ENCODE results near the gene ENPP3.

ENPP3 gene

GRCh38 chr6:131635384-131636340 lies 1.4 kb upstream of the ENPP3 start:
- no peak for TF ChIP-seq FOXK2 (IDR thresholded peaks at IDR 0.05)
- no peak for TF ChIP-seq NFRKB (IDR thresholded peaks at IDR 0.05)
- no peak for TF ChIP-seq BHLHE40 (IDR thresholded peaks at IDR 0.05; ENCODE audit: borderline replicate concordance)
- no peak for TF ChIP-seq ARNT (IDR thresholded peaks at IDR 0.05)
- no peak for TF ChIP-seq HDGF (IDR thresholded peaks at IDR 0.05; ENCODE audit: borderline replicate concordance)
- TF ChIP-seq ELF4 (IDR thresholded peaks at IDR 0.05) = no peak
- no peak for TF ChIP-seq FOXM1 (IDR thresholded peaks at IDR 0.05; ENCODE audit: borderline replicate concordance)
- TF ChIP-seq TARDBP (IDR thresholded peaks at IDR 0.05) = no peak
- no peak for TF ChIP-seq FOXA1 (IDR thresholded peaks at IDR 0.05)
- no peak for TF ChIP-seq LEF1 (IDR thresholded peaks at IDR 0.05; ENCODE audit: borderline replicate concordance)
- no peak for TF ChIP-seq L3MBTL2 (conservative IDR thresholded peaks at IDR 0.05)
- POLR2A ChIA-PET = interaction anchor here (1.5 kb wide), 1 partner anchor 8 kb away, joined by 5 read pairs; the partner anchor contains the start of gene MED23
- CTCF ChIA-PET = interaction anchor here (5.1 kb wide), 1 partner anchor 7 kb away, joined by 30 read pairs; the partner anchor contains the start of gene MED23
- DNase-seq (ENCODE audit: extremely low spot score) = no peak

DNA sequence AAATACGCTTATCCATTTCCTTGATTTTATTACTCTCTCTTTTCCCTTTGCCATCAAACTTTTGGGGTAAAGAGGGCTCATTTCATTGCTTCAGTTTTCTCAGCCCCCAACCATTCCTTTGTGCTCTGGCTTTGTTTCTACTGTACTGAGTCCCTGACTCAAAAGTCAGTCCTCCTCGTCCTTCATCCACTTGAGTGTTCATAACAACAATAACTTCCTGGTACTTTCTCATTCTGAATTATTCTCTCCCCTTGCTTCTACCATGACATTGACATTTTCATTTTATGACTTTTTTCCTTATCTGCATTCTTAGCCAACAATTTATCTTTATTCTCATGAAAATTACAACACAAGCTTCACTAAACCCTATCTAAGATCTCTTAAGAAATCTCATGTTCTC lies 911 bp downstream of the ENPP3 start:
- DNase-seq (ENCODE audit: extremely low spot score) = no peak
- TF ChIP-seq ELF4 (IDR thresholded peaks at IDR 0.05) = no peak
- no peak for TF ChIP-seq L3MBTL2 (conservative IDR thresholded peaks at IDR 0.05)
- no peak for TF ChIP-seq NFRKB (IDR thresholded peaks at IDR 0.05)
- no peak for TF ChIP-seq SP1 (IDR thresholded peaks at IDR 0.05)
- no peak for TF ChIP-seq TARDBP (IDR thresholded peaks at IDR 0.05)
- TF ChIP-seq ARNT (IDR thresholded peaks at IDR 0.05) = no peak
- no peak for TF ChIP-seq SUZ12 (IDR thresholded peaks at IDR 0.05)
- no peak for TF ChIP-seq BHLHE40 (IDR thresholded peaks at IDR 0.05; ENCODE audit: borderline replicate concordance)
- no peak for TF ChIP-seq FOXM1 (IDR thresholded peaks at IDR 0.05; ENCODE audit: borderline replicate concordance)
- no peak for TF ChIP-seq HDGF (IDR thresholded peaks at IDR 0.05; ENCODE audit: borderline replicate concordance)
- TF ChIP-seq FOXK2 (IDR thresholded peaks at IDR 0.05) = no peak
- TF ChIP-seq ZNF384 (IDR thresholded peaks at IDR 0.05) = no peak
- CTCF ChIA-PET = interaction anchor here (5.1 kb wide), 1 partner anchor 10 kb away, joined by 30 read pairs; the partner anchor contains the start of gene MED23
- POLR2A ChIA-PET = no interaction called here

- CTCF ChIA-PET = interaction anchor here (0.6 to 5.1 kb wide), 2 partner anchors 12 to 1151 kb away, joined by 3 to 30 read pairs; partner anchors contain the start of gene MED23
- DNase-seq (ENCODE audit: extremely low spot score) = no peak
- TF ChIP-seq SP1 (IDR thresholded peaks at IDR 0.05) (no peak), HDGF (IDR thresholded peaks at IDR 0.05; ENCODE audit: borderline replicate concordance) (no peak)
- POLR2A ChIA-PET = no interaction called here
Measured at GRCh38 chr6:131640100-131640499, 3.0 kb downstream of the ENPP3 start.

DNA sequence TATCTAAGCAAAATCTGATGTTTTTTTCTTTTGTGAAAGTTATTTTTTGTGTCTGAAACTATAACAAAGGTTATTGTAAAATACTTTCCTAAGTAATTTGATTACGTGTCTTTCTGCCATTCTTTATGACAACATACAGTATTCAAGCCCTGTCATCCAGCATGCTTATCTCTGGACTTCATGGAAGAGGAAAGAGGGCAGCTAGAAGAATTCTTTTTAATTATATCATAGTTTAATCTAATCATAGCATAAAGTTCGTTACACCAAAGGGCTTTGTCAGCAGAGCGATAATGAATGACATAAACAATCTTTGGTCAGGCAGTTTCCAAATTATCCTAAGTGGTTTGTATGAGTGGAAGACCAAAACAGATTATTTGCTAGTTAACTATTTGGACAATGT lies 3.5 kb downstream of the ENPP3 start:
- no peak for DNase-seq (ENCODE audit: extremely low spot score)
- CTCF ChIA-PET = interaction anchor here (5.1 kb wide), 1 partner anchor 12 kb away, joined by 30 read pairs; the partner anchor contains the start of gene MED23
- POLR2A ChIA-PET = no interaction called here
- TF ChIP-seq ARNT (IDR thresholded peaks at IDR 0.05) (no peak), L3MBTL2 (conservative IDR thresholded peaks at IDR 0.05) (no peak), CTBP1 (IDR thresholded peaks at IDR 0.05; ENCODE audit: borderline replicate concordance) (no peak), FOXK2 (IDR thresholded peaks at IDR 0.05) (no peak), ELF4 (IDR thresholded peaks at IDR 0.05) (no peak)

DNA sequence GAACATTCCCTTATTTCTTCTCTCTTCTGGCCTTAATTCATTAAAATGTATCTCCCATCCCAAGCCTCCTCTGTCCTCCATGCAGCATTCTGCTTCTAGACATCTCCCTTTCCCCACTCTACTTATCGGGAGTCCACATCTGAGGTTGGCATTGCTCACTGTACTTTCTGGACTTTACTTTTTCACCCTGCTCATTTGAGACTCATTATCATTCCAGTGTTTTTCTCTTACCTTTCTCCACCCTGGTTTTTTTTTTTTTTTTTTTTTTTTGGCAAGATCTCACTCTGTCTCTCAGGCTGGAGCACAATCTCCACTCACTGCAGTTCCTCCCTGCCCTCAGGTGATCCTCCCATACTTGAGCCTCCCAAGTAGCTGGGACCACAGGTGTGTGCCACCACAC lies 4.5 kb downstream of the ENPP3 start:
- ChIA-PET POLR2A (no interaction called here), CTCF (no interaction called here)
- DNase-seq (ENCODE audit: extremely low spot score) = no peak
- no peak for TF ChIP-seq ELF4 (IDR thresholded peaks at IDR 0.05)
- TF ChIP-seq ZNF384 (IDR thresholded peaks at IDR 0.05) = peak; percentile 54

- ChIA-PET POLR2A (no interaction called here), CTCF (no interaction called here)
Measured at GRCh38 chr6:131642565-131642964, 5.5 kb downstream of the ENPP3 start.

DNA sequence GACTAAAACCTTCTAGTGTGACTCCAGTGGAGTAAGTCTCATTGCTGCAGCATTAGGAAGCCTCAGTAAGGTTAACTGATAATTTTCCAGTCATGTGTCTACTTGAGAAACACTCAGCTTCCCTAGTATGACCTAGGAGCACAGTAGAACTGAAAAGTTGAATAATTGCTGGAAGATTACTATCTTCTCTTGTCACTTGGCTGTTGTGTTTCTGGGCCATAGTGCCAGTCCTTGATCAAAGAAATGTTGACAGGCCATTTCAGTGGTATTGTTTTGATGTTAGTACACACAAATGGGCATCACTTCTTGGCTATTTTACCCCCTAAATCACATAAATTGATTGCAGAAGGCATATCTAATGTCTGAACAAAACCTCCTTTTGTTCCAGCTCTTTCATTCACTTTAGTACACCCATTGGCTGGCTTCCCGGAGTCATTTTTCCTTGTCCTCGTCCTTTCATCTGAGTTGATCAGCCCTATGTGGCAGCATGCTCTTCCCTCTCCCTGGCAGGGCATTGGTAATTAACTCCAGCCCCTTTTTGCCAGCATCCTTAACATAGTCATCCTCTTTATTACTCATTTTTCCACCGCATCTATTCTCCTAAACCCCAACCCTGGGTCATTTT lies 6.0 kb downstream of the ENPP3 start:
- ChIA-PET POLR2A (no interaction called here), CTCF (no interaction called here)
- no peak for DNase-seq (ENCODE audit: extremely low spot score)

More at GRCh38 chr6:131642565-131642964, 5.5 kb downstream of the ENPP3 start:
- no peak for DNase-seq (ENCODE audit: extremely low spot score)
- TF ChIP-seq ARNT (IDR thresholded peaks at IDR 0.05) (no peak), SP1 (IDR thresholded peaks at IDR 0.05) (no peak), ZNF384 (IDR thresholded peaks at IDR 0.05) (no peak), TARDBP (IDR thresholded peaks at IDR 0.05) (no peak), FOXK2 (IDR thresholded peaks at IDR 0.05) (no peak)
- TF ChIP-seq, protein P1, sequence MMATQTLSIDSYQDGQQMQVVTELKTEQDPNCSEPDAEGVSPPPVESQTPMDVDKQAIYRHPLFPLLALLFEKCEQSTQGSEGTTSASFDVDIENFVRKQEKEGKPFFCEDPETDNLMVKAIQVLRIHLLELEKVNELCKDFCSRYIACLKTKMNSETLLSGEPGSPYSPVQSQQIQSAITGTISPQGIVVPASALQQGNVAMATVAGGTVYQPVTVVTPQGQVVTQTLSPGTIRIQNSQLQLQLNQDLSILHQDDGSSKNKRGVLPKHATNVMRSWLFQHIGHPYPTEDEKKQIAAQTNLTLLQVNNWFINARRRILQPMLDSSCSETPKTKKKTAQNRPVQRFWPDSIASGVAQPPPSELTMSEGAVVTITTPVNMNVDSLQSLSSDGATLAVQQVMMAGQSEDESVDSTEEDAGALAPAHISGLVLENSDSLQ (IDR thresholded peaks at IDR 0.05) = no peak

More for the DNA sequence above, 6.0 kb downstream of the ENPP3 start:
- TF ChIP-seq ARNT (IDR thresholded peaks at IDR 0.05) (no peak), LEF1 (IDR thresholded peaks at IDR 0.05; ENCODE audit: borderline replicate concordance) (no peak), ELF4 (IDR thresholded peaks at IDR 0.05) (no peak), NFRKB (IDR thresholded peaks at IDR 0.05) (no peak), ZNF384 (IDR thresholded peaks at IDR 0.05) (no peak), SUZ12 (IDR thresholded peaks at IDR 0.05) (no peak), L3MBTL2 (conservative IDR thresholded peaks at IDR 0.05) (no peak)
- TF ChIP-seq, protein P1 (IDR thresholded peaks at IDR 0.05) = no peak

Measured in HEK293T (cell line).